HG02973 (cell line): Measurements from ENCODE around the gene CYP4F12.
"Not testable (repeated sequence)": the region's sequence is repeated elsewhere in the genome, so short reads cannot be mapped to it uniquely, and the experiment has no call there.

ENCODE experiments used
- ATAC-seq: cut with Tn5 transposase; IDR thresholded peaks from one replicate; pipeline ENCODE4 v1.9.1; 2021; ENCODE audit warnings: moderate library complexity; ENCODE audit not compliant: unreplicated experiment

The CYP4F12 gene

DNA sequence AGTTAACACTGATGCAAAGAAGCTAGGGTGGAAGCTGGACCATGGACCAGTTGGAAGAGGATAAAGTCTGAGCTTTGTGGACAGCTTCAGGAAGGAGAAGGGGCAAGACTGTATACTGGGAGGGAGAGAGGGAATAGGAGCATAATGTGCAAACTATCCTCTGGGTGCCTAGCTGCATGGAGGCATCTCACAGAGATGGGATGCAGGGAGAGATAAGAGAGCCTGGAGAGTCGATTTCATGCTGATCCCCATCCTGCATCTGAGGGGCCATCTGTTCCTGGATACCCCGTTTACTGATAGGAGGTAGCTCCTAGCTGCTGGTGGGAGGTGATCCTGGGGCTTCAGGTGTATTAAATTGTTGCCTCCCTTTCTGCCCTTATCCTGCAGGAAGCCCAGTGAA is 23.4 kb upstream of the CYP4F12 start:
- no peak for ATAC-seq

- ATAC-seq = not testable (repeated sequence)
Measured at GRCh38 chr19:15650123-15650522, 22.8 kb upstream of the CYP4F12 start.

DNA sequence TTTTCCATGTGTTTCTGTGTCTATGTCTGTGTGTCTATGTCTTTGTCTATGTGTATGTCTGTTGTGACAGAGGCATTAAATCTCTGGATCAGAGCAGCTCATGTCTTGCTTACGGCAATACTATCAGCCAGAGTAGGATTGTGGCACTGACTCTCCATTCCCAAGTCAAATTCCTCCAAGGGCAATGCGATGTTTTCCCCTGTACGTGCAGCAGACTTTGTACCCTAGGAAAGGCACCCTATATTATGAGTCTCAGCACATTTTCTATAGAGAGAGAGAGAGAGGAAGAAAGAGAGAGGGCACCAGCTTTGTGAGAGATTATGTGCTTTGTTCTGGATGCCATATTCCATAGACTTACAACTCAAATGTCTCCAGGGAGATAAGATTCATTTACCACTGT is 21.1 kb upstream of the CYP4F12 start:
- ATAC-seq = no peak

- ATAC-seq = no peak
Measured at GRCh38 chr19:15652559-15653278, 20.2 kb upstream of the CYP4F12 start.

DNA sequence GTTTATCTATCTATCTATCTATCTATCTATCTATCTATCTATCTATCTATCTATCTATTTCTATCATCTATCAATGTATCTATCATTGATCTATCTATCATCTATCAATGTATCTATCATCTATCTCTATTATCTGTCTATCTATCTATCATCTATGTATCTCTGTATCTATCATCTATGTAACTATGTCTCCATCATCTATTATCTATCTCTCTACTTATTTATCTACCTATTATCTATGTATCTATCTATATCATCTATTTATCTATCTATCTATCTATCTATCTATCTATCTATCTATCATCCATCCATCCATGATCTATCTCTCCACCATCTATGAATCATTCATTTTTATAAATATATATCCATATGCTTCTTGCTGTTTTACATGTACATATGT is 16.4 kb upstream of the CYP4F12 start:
- no peak for ATAC-seq

DNA sequence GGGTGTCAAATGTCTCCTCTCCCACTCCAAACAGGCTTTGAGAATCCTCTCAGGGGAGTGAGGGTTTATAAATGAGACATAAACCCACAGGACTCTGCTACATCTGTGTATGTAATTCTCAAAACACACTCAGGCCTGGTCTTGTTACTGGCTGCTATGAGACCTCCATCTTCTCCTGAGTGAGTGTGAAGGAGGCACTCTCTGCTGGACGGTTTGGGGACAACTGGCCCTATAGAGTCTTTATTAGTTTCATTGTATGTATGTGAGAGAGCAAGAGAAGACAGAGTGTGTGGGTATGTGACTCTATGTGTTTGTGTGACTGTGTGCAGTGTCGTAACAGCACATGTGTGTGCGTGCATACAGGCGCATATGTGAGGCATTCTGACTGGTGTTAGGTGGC is 9.6 kb upstream of the CYP4F12 start:
- no peak for ATAC-seq

DNA sequence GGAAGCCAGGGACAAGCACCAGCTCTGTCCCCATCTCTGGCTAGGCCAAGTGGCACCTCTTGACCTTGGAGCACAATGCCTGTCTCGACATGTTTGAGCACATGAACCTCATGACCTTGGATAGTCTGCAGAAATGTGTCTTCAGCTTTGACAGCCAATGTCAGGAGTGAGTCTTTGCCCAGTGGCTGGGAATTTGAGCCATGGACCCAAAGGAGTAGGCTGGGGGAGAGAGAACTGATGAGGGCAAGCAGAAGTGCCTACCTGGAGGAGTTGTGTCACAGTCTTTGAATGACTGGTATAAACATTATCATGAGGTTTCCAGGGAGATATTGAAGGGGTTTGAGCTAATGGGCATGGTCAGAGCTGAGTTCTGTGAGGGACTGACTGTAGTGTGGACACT is 6.7 kb upstream of the CYP4F12 start:
- ATAC-seq = no peak

DNA sequence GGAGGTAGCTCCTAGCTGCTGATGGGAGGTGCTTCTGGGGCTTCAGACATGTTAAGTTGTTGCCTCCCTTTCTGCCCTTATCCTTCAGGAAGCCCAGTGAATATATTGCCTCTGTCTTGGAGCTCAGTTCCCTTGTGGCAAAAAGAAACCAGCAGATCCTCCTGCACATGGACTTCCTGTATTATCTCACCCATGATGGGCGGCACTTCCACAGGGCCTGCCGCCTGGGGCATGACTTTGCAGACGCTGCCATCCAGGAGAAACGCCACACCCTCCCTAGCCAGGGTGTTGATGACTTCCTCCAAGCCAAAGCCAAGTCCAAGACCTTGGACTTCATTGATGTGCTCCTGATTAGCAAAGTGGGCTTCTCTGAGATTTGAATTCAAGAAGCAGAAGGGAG is 6.0 kb upstream of the CYP4F12 start:
- ATAC-seq = no peak

GRCh38 chr19:15669440-15669839 is 3.4 kb upstream of the CYP4F12 start:
- ATAC-seq = no peak

DNA sequence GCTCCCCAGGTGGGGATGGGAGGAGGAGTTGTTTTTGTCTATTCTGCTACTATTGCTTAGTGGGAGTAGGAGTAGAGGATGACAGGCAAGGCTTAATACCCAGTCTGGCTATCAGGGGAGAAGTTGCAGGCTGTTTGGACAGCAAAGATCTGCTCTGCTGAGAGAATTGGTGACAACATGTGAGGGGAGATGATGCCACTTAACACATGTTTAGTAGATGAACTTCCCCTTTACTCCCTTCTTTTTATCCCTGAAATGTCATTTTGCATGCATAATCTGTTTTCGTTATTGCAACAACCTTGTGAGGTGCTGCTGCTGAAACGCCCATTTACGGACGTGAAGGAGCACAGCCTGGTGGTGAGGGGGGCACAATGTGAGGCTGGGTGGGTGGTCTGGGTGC is 3.0 kb upstream of the CYP4F12 start:
- no peak for ATAC-seq

- no peak for ATAC-seq
Measured at GRCh38 chr19:15671237-15671821, 1.6 kb upstream of the CYP4F12 start.

- no peak for ATAC-seq
Measured at GRCh38 chr19:15671891-15672579, 852 bp upstream of the CYP4F12 start.

- no peak for ATAC-seq
Measured at GRCh38 chr19:15673176-15673654, 328 bp downstream of the CYP4F12 start.

- no peak for ATAC-seq
Measured at GRCh38 chr19:15675560-15675959, 2.7 kb downstream of the CYP4F12 start.

- ATAC-seq = no peak
Measured at GRCh38 chr19:15679089-15679488, 6.2 kb downstream of the CYP4F12 start.

- ATAC-seq = not testable (repeated sequence)
Measured at GRCh38 chr19:15679865-15680264, 7.0 kb downstream of the CYP4F12 start.

DNA sequence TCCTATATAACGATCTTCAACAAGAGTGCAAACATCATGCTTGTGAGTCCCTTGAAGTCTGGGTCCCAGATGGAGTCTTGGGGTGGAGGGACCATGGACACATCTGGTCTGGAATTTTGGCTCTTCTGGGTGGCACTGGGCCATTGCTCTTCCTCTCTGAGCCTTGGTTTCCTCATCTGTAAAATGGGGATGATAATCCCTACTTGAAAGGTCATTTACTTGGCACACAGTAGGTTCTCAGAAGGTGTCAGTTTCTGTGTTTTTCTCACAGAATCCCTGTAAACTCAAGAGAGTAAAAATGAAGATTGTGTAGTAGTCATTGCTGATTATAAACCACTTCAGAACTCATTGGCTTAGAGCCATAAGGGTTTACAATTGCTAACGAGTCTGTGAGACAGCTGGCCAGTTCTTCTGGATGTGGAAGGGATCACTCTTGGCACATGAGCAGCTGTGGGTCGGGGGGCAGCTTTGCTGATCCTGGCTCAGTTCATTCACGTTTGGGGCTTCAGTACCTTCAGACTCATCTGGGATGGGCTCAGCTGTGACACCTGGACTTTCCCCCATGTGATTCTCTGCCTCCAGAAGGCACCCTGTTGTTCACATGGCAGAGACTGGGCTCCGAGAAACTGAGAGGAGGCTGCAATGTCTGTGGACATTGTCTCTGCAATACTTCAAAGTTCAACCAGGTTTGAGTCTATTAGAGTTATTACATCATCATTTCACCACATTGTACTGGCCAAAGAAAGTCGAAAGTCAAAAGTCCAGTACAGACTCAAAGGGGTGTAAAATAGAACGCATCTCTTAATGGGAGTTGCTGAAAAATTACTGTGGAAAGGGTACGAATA is 7.8 kb downstream of the CYP4F12 start:
- no peak for ATAC-seq

DNA sequence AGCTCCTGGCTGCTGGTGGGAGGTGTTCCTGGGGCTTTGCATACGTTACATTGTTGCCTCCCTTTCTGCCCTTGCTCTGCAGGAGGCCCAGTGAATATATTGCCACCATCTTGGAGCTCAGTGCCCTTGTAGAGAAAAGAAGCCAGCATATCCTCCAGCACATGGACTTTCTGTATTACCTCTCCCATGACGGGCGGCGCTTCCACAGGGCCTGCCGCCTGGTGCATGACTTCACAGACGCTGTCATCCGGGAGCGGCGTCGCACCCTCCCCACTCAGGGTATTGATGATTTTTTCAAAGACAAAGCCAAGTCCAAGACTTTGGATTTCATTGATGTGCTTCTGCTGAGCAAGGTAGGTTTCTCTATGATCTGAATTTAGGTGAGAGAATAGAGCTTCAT is 10.5 kb downstream of the CYP4F12 start:
- no peak for ATAC-seq

GRCh38 chr19:15684828-15685227 is 11.9 kb downstream of the CYP4F12 start:
- ATAC-seq = no peak

GRCh38 chr19:15696654-15697194 is 23.8 kb downstream of the CYP4F12 start:
- ATAC-seq = no peak
